PC-9 (cell line): Measurements from ENCODE around the gene INSR. TPM values are rescaled to one million over a fixed set of nuclear protein-coding genes. Genes with fewer than 3 reads are reported as not detected.
"Not testable (repeated sequence)": the region's sequence is repeated elsewhere in the genome, so short reads cannot be mapped to it uniquely, and the experiment has no call there.

Experiments used
- BruUV-seq: library from RNA; stranded (reverse); fragments of 400-500 nt; replicated peaks from 2 replicates; lab custom pipeline; 2021; lab: Mats Ljungman, UMichigan
- CTCF ChIA-PET: fragments of 300-600 bp; sonication (Branson Sonifier 250); formaldehyde crosslinking; loops from one replicate; lab custom pipeline; 2022; ENCODE audit warnings: antibody characterized with exemption; lab: Charles Lee
- POLR2A ChIA-PET: fragments of 300-600 bp; sonication (Branson Sonifier 250); formaldehyde crosslinking; loops from one replicate; lab custom pipeline; 2022; ENCODE audit warnings: antibody characterized with exemption; ENCODE audit not compliant: unreplicated experiment; lab: Charles Lee
- DNase-seq, 2 experiments: peaks; one replicate each; pipeline versions ENCODE4 v3.0.0 to v3.0.0-alpha.2; 2015 to 2022; ENCODE audit warnings: mixed read lengths in 1 of 2
- H2AFZ ChIP-seq: fragments of 200-600 bp; sonication (generic); 2 replicates; pipeline ENCODE4 v1.8.1; 2017; ENCODE audit warnings: antibody characterized with exemption
- H3F3A ChIP-seq: fragments of 200-600 bp; sonication (generic); 2 replicates; pipeline ENCODE4 v1.8.1; 2017; ENCODE audit warnings: antibody characterized with exemption, mild to moderate bottlenecking, low read depth; ENCODE audit not compliant: insufficient read depth
- H3K27ac ChIP-seq: fragments of 200-600 bp; sonication (generic); 2 replicates; pipeline ENCODE4 v1.6.1; 2016; ENCODE audit warnings: mixed run types
- H3K27me3 ChIP-seq: fragments of 200-600 bp; sonication (generic); 2 replicates; pipeline ENCODE4 v1.6.1; 2016; ENCODE audit warnings: low read depth, mixed run types; ENCODE audit not compliant: insufficient read depth
- H3K36me3 ChIP-seq: fragments of 200-600 bp; sonication (generic); 2 replicates; pipeline ENCODE4 v1.6.1; 2016; ENCODE audit warnings: low read depth, mixed run types
- H3K4me1 ChIP-seq: fragments of 200-600 bp; sonication (generic); replicated peaks from 2 replicates; pipeline ENCODE4 v1.6.1; 2016; ENCODE audit warnings: mixed run types; ENCODE audit not compliant: insufficient read depth
- H3K4me2 ChIP-seq: fragments of 200-600 bp; sonication (generic); 2 replicates; pipeline ENCODE4 v1.6.1; 2017; ENCODE audit warnings: mixed run types
- H3K4me3 ChIP-seq: fragments of 200-600 bp; sonication (generic); 2 replicates; pipeline ENCODE4 v1.6.1; 2016; ENCODE audit warnings: mixed run types
- H3K79me2 ChIP-seq: fragments of 200-600 bp; sonication (generic); 2 replicates; pipeline ENCODE4 v1.6.1; 2017; ENCODE audit warnings: low read depth, mixed run types
- H3K9me2 ChIP-seq: fragments of 200-600 bp; sonication (generic); 2 replicates; pipeline ENCODE4 v1.8.1; 2017; ENCODE audit warnings: mild to moderate bottlenecking; ENCODE audit not compliant: insufficient read depth
- H3K9me3 ChIP-seq: fragments of 200-600 bp; sonication (generic); 2 replicates; pipeline ENCODE4 v1.8.1; 2016; ENCODE audit warnings: low read depth; ENCODE audit not compliant: insufficient read depth
- H4K20me1 ChIP-seq: fragments of 200-600 bp; sonication (generic); 2 replicates; pipeline ENCODE4 v1.8.1; 2017; ENCODE audit not compliant: insufficient read depth
- EZH2 ChIP-seq: fragments of 200-600 bp; sonication (generic); IDR thresholded peaks from 2 replicates; pipeline ENCODE4 v1.8.0; 2017; ENCODE audit warnings: antibody characterized with exemption, low read depth
- intact Hi-C: fragments of 100-400 bp; cut with micrococcal nuclease; formaldehyde crosslinking; loops from one replicate; pipeline ENCODE4 v1.10.0; 2022; ENCODE audit not compliant: unreplicated experiment
- total RNA-seq: library from RNA; stranded (reverse); gene quantifications from 2 replicates; pipeline ENCODE4 v1.2.3, GENCODE V29; 2021
- TF ChIP-seq, protein P1 (sequence below): fragments of 200-600 bp; sonication (generic); conservative IDR thresholded peaks from 2 replicates; pipeline ENCODE4 v1.6.1; 2017; ENCODE audit warnings: mixed run types, antibody characterized with exemption, mild to moderate bottlenecking, moderate library complexity

Gene INSR
- total RNA-seq, 1 experiment from 2014 or later: 9.3 TPM

DNA sequence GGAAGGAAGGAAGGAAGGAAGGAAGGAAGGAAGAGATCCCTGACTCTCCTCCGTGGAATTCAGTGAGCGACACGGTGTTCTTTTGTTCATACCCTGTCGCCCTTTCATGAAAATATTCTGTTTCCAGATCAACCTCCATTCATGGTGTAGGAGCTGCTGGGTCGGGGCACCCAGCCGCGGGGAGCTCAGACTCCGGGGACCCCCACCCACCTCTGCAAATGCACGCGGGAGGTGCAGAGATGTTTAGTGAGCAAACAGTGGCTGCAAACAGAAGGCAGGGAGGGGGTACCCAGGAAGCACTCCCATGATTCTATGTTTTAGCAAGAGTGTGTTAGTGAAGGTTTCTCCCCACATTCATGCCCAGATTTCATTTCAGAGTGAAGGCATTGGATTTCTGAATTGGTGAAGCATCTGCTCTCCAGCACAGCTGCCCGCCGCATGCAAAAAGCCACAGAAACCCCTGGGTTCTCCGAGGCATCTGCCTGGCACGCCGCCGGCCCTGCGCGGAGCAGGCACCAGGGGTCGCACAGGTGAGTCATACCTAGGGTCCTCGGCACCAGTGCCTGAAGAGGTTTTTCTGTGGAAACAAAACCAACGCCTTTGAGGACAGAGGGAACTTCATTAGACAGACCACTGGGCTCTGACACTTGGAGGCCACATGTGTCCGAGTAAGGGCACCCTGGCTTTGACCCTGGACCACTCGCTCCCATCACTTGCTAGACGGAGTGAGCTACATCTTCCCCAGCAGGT, 144.1 kb downstream of the INSR start:
- ChIA-PET CTCF (no interaction called here), POLR2A (no interaction called here)
- peaks cover 6% of the 10 kb centered on the region; the same call in 1 of the 2 replicates for H3K4me1 ChIP-seq
- intact Hi-C loops: loop anchor here (1.0 to 2.0 kb wide), 2 partner anchors 47 to 191 kb away; no protein-coding TSS in a partner anchor
- no peaks in the 10 kb centered on the region for H3K79me2 ChIP-seq
- H3K9me3 ChIP-seq: no peaks in the 10 kb centered on the region
- DNase-seq: no peak
- no peaks in the 10 kb centered on the region for H3K9me2 ChIP-seq
- no peak overlapping the region for H2AFZ ChIP-seq
- H3K27me3 ChIP-seq: no peaks in the 10 kb centered on the region
- TF ChIP-seq, protein P1, sequence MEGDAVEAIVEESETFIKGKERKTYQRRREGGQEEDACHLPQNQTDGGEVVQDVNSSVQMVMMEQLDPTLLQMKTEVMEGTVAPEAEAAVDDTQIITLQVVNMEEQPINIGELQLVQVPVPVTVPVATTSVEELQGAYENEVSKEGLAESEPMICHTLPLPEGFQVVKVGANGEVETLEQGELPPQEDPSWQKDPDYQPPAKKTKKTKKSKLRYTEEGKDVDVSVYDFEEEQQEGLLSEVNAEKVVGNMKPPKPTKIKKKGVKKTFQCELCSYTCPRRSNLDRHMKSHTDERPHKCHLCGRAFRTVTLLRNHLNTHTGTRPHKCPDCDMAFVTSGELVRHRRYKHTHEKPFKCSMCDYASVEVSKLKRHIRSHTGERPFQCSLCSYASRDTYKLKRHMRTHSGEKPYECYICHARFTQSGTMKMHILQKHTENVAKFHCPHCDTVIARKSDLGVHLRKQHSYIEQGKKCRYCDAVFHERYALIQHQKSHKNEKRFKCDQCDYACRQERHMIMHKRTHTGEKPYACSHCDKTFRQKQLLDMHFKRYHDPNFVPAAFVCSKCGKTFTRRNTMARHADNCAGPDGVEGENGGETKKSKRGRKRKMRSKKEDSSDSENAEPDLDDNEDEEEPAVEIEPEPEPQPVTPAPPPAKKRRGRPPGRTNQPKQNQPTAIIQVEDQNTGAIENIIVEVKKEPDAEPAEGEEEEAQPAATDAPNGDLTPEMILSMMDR: no peak
- no peak for TF ChIP-seq EZH2
- no peak overlapping the region for H3K4me2 ChIP-seq
- no peaks in the 10 kb centered on the region for H4K20me1 ChIP-seq
- BruUV-seq: no TSS peak
- H3K36me3 ChIP-seq: no peaks in the 10 kb centered on the region
- peaks cover 11% of the 10 kb centered on the region; the same call in 1 of the 2 replicates for H3F3A ChIP-seq
- H3K4me3 ChIP-seq: no peak overlapping the region
- H3K27ac ChIP-seq: no peak overlapping the region

DNA sequence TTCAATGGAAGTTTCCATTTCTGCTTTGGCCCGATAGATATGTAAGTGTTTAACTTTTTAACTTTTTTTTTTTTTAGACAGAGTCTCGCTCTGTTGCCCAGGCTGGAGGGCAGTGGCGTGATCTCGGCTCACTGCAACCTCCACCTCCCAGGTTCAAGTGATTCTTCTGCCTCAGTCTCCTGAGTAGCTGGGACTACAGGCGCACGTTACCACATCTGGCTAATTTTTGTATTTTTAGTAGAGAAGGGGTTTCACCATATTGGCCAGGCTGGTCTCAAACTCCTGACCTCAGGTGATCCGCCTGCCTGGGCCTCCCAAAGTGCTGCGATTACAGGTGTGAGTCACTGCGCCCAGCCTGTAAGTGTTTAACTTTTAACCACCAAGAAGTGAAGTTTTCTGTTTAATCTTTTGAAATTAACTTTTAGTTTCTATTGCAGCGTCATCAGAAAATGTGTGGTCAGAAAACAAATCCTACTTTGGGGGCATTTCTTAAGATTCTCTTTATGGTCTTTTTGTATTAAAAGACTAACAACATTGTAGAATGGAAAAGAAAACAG, 147.0 kb downstream of the INSR start:
- H3K4me2 ChIP-seq, H2AFZ ChIP-seq, intact Hi-C loops, CTCF ChIA-PET, POLR2A ChIA-PET, DNase-seq, H3K4me3 ChIP-seq, H3K79me2 ChIP-seq, BruUV-seq, H3K36me3 ChIP-seq, H3K9me2 ChIP-seq, H3K27ac ChIP-seq, H3K27me3 ChIP-seq, H4K20me1 ChIP-seq, H3K9me3 ChIP-seq: not testable (repeated sequence)
- H3K4me1 ChIP-seq: peaks cover 10% of the 10 kb centered on the region; the same call in 1 of the 2 replicates
- H3F3A ChIP-seq: peaks cover 14% of the 10 kb centered on the region; the same call in 1 of the 2 replicates

DNA sequence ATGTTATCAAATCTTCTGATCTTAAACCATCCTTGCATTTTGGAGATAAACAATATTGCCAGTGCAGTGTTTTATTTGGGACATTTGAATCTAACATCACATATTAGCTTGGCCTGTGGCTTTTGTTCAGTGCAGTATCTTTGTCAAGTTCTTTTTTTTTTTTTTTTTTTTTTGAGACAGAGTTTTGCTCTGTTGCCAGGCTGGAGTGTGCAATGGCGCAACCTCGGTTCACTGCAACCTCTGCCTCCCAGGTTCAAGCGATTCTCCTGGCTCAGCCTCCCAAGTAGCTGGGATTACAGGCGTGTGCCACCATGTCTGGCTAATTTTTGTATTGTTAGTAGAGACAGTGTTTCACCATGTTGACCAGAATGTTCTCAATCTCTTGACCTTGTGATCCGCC, 148.1 kb downstream of the INSR start:
- H3K4me3 ChIP-seq, H3K4me2 ChIP-seq, POLR2A ChIA-PET, H3K79me2 ChIP-seq, H4K20me1 ChIP-seq, intact Hi-C loops, DNase-seq, H2AFZ ChIP-seq, BruUV-seq, H3K9me2 ChIP-seq, CTCF ChIA-PET, H3K9me3 ChIP-seq, H3K27me3 ChIP-seq, H3K36me3 ChIP-seq: not testable (repeated sequence)
- Histone ChIP-seq H3F3A (peaks cover 14% of the 10 kb centered on the region; the same call in 1 of the 2 replicates), H3K4me1 (peaks cover 16% of the 10 kb centered on the region; the same call in 1 of the 2 replicates), H3K27ac (peak overlapping the region; percentile 71; the same call in 1 of the 2 replicates)

DNA sequence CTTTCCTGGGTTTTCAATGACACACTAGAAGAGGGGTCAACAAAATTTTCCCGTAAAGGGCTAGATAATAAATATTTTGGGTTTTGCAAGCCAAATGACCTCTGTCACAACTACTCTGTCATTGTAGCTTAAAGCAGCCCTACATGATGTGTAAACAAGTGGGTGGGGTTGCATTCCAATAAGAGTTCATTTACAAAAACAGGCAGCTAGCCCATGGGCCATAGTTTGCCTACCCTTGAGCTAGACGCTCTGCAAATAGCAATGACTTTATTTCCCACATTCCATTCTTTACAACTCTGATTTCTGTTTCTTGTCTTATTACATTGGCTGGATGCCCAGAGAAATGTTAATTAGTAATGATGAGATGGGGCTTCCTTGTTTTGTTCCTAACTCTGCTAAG, 148.7 kb downstream of the INSR start:
- Histone ChIP-seq H3F3A (peaks cover 14% of the 10 kb centered on the region; the same call in 1 of the 2 replicates), H3K4me2 (peak overlapping the region; percentile 16; the same call in 1 of the 2 replicates), H3K9me2 (no peaks in the 10 kb centered on the region), H4K20me1 (no peaks in the 10 kb centered on the region), H2AFZ (no peak overlapping the region), H3K79me2 (no peaks in the 10 kb centered on the region), H3K4me3 (no peak overlapping the region), H3K36me3 (no peaks in the 10 kb centered on the region), H3K27me3 (no peaks in the 10 kb centered on the region), H3K4me1 (peaks cover 16% of the 10 kb centered on the region; the same call in 1 of the 2 replicates), H3K9me3 (no peaks in the 10 kb centered on the region), H3K27ac (peak overlapping the region; percentile 71)
- ChIA-PET CTCF (no interaction called here), POLR2A (no interaction called here)
- peak in 1 of 2 experiments; percentile 72 for DNase-seq
- BruUV-seq: no TSS peak
- no peak for TF ChIP-seq EZH2
- TF ChIP-seq, protein P1: no peak
- intact Hi-C loops: no loop called here
